Activated CD4-positive, alpha-beta T cell treated with anti-CD3 and anti-CD28 coated beads, Interleukin-2, amount 50 U/mL, for 1 hour (primary cell): ENCODE measurements around the gene KCTD2.

ENCODE experiments used
- DNase-seq: peaks from one replicate; pipeline ENCODE4 v3.0.0-alpha.2; 2020

Gene KCTD2

DNA sequence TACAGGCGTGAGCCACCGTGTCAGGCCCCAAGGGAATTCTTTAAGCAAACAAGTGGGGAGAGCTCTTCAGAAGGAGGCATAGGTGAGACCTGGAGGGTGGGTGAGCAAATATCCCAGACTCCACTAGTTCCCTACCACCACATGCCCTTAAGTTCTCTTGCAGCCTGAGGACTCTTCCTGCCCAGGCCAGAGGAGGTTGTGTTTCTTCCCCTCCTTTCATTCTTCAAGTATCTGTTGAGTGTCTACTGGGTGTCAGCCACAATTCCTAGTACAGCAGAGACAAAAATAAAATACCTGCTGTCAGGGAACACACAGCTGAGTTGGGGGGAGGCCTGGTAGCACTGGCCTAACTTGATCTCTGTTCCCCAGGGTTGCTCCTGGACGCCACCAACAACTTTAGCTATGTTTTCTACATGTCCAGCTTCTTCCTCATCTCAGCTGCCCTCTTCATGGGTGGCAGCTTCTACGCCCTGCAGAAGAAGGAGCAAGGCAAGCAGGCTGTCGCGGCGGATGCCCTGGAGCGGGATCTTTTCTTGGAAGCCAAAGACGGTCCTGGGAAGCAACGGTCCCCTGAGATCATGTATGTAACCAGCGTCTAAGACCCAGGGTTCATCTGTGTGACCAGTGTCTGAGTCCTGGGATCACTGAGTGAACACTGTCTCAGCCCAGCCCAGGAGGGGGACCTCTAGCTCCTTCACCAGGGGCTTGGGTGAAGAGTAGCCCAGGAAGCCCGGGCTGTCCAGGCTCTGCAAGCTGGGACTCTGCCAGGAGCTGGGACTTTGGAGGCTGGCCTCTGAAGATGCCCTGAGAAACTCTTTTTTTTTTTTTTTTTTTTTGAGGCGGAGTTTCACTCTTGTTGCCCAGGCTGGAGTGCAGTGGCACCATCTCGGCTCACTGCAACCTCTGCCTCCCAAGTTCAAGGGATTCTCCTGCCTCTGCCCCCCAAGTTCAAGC lies 56.9 kb downstream of the KCTD2 start:
- DNase-seq: no peak

DNA sequence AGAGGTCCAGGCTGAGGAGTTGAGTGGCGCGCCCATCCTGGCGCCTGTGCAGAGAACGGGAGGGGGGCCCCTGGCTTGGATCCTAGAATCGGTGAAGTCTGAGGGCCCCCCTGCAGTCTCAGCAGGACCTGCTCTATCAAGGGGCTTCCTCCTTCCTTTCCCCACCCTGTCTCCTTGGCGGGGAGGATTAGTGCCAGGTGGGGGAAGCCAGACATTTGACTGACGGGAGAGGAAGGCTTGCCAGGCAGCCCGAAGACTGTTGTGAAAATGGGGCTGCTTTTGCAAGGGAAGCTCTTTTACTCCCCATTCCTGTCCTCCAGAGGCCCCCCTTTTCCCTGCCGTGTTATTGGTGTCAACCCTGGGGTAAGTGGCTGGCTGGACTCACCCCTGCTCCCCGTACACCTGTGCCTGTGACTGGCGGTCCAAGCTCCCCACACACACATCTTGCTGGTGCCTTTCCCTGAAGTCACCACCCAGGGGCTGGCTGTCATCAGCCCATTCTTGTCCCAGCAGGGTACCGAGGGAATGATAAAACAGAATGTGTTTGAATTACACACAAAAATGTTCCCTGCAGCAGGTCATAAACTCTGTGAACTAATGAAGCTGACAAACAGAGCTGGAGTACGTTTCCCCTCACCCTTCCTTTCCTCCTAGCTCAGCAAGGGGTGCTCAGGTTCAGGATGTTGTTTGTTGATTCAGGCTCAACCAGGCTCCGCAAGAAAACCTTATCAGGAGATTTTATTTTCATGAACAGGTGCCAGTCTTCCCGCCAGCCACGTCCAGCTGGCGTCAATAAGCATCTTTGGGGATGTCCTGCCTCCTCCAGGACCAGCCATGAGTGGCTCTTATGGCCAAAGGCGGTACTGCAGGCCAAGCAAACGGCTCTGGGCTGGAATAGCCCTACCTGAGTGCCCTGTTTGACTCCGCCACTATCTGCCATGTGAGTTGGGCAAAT lies 58.4 kb downstream of the KCTD2 start:
- DNase-seq: peak; percentile 26

DNA sequence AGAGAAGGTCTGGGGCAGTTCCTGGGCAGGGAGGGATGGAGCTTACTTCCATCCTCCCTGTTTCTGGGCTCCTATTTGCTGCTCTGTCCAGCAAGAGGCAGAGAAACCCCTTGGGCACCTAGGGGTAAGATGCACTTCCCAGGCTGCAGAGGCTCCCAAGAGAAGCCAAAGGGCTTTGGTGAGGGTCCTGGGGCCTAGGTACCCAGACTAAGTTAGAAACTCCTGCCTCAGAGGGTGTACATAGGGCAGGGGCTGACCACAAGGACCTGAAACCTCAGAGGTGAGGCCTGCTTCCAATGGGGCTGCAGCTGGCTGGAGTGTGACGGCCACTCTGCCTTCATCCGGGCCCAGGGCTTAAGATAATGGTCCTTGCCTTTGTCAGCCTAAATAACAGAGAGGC lies 61.2 kb downstream of the KCTD2 start:
- DNase-seq: no peak

DNA sequence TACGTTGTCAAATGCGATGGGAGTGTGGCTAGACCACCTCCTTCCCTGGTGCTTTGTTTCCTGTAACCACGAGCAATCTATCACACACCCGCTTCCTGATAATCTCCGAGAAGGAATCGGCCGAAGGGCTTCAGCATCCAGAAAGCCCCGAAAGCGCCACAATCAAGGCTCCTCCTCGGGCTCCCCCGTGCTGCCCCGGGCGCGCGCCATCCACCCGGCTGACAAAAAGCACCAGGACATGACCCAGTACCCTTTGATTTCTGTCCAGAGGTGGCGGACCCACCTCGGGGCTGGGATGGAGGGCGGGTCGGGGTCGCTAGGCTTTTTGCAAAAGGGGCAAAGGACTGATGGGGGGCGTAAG lies 62.0 kb downstream of the KCTD2 start:
- peak; percentile 8 for DNase-seq

DNA sequence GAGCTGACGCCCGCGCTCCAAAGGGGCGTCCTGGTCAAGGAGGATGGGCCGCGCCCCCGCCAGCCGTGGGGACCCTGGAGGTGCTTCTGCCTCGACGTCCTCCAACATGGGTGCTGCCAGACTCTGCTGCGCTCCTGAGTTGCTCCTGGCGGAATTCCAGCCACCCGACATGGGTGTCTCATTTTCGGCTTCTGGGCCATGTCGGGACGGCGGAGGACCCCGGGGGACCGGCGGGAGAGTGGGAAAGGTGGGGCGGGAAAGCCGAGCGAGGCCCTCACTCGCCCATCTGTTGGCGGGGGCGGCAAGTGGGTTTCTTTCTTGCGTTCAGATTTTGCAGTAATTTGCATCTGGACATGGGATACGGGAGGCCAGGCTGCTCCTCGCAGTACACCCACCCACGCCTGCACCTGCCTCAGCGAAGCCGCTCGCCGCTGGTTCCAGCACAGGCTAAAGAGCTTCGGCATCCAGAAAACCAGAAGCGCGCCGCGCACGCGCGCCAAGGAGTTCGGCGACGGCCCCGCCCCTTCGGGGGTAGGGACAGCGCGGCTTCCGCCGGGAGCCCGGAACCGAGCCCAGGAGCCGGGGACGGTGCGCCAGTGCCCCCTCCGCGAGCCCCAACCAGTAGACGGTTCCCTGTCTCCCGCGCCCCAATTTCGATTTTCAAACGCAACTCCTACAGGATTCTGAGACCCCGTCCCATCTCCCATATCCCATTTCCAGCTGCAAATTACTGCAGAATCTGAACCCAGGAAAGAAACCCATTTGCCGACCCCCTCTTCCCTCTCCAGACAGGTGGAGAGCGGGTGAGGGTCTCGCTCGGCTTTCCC lies 62.6 kb downstream of the KCTD2 start, which contains the start of gene ARMC7:
Gene ARMC7, plus strand, starts transcription at position 563 of the 827 bp plus-strand sequence. CDS start 320 bp downstream, outside the sequence.
- DNase-seq: peak; percentile 90

DNA sequence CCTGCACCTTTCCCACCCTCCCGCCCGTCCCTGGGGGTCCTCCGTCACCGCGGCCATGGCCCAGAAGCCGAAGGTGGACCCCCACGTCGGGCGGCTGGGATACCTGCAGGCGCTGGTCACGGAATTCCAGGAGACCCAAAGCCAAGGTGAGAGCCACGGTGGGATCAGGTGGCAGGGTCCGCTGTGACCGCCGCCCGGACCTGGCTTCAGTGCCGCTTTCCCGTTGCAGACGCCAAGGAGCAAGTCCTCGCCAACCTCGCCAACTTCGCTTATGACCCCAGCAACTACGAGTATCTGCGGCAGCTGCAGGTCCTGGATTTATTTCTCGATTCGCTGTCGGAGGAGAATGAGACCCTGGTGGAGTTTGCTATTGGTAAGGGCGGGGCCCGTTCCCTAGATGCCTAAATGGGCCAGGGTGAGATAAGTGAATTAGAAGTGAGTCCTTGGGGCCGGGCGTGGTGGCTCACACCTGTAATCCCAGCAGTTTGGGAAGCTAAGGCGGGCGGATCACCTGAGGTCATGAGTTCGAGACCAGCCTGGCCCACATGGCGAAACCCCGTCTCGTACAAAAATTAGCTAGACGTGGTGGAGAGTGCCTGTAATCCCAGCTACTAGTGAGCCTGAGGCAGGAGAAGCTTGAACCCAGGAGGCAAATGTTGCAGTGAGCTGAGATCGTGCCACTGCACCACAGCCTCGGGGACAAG lies 63.4 kb downstream of the KCTD2 start:
- DNase-seq: no peak

DNA sequence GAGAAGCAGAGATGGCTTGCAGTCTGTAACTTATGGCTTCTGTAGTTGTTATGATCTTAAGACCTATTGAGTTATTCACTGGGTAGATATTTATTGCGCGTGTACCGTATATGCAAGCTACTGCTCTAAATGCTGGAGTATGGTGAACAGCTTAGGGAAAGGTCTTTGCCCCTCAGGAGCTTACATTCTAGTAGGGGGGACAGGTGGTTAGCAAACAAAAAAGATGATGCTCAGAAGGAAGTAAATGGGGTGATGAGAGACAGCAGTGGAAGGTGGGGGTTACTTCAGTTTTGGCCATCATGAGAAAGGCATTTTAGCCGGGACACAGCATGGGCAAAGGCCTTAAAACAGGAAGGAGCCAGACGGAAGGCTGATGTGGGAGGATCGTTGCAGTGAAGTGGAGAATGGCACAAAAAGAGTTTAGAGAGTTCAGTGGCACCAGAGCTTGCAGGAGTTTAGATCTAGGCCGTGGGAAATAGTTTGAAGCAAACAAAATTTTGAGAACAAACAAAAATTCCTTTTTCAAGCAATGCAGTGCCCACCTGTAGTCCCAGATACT lies 64.8 kb downstream of the KCTD2 start:
- no peak for DNase-seq

DNA sequence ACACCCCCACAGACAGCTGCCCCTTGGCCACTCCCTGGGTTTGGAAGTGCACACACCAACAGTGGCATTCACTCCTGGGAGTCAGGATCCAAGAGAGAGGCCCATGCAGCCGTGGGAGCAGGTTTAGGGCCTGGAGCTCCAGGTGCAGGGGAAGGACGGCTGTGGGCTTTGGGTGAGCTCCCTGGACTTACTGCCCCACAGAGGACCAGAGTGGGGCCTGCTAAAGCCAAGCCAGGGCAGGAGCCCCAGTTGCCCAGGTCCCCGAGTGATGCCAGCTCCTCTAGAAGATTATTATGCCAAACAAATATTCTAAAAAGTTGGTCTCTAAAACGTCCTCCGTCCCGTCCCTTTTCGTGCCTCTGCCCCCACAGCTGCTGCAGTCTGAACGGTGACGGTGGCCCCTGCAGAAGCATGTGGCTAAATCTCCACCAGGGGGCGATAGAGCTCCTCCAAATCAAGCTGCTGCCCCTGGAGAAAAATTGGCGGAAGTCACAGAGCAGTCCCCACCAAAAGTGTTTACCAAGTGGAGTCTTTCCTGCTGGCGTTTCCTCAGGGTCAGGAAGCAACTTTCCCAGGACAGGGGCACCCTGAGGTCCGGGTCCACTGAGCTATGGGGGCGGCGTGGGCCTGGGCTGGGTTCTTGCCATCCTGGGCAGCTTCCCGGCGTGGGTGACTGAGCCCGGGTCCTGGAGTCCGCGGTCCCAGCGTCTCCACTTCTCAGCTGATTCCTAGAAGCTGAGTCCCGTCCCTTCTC lies 67.0 kb downstream of the KCTD2 start:
- peak; percentile 90 for DNase-seq

DNA sequence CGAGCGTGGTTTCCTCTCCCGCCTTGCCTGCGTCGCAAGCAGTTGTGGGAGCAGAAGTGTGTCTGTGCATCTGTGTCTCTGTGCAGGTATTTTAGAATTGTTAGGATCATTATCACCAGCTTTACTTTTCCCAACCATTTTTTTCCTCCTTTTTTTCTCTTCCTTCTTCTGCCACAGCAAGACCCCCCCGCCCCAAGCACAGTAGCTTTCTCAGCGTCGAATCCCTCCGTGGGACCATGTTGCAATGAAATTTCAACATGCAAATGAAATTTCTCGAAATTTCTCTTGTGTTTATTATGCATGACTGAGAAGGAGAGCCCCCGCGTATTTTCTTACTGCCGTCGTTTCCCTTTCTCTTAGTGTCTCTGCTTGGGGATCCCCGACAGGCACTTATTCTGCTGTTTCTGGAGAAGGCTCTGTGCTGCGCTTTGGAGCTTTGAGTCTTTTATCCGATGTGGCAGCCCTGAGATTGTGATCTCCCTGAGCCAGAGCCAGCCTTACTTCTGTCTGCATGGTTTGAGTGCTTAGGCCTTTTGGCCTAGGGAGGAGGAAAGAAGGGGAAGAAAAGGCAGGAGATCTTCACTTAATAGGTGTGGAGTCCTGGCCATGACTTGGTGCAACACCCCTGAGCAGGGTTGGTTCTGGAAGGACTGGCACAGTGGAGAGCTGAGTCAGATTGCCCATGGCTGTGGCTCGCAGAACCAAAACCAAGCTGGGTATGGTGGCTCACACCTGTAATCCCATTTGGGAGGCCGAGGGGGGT lies 67.7 kb downstream of the KCTD2 start:
- no peak for DNase-seq
